Endothelial cell of umbilical vein (primary cell): Measurements from ENCODE around the gene CEP295NL. TPM values are rescaled to one million over a fixed set of nuclear protein-coding genes. Genes with fewer than 3 reads are reported as not detected.
A peak's percentile ranks its signal among the peaks of the same experiment; 100 is the strongest.

Source experiments
- BruUV-seq: library from RNA; stranded (reverse); fragments of 400-500 nt; replicated peaks from 2 replicates; lab custom pipeline; 2021; lab: Mats Ljungman, UMichigan
- CTCF ChIA-PET: fragments of 300-600, 350-600 bp; sonication (Branson Sonifier 250); formaldehyde crosslinking; loops from one replicate; lab custom pipeline; 2021; ENCODE audit warnings: antibody characterized with exemption, inconsistent platforms; lab: Charles Lee
- POLR2A ChIA-PET: fragments of 300-600, 350-600 bp; sonication (Branson Sonifier 250); formaldehyde crosslinking; loops from one replicate; lab custom pipeline; 2021; ENCODE audit warnings: antibody characterized with exemption, inconsistent platforms; lab: Charles Lee
- DNase-seq: peaks from one replicate; pipeline ENCODE4 v3.0.0-alpha.2; 2011; ENCODE audit warnings: low read depth, low spot score
- FAIRE-seq: peaks from 2 replicates; lab custom pipeline; 2011; peaks lifted over from hg19 to GRCh38; lab: Jason Lieb, UNC
- H2AFZ ChIP-seq: 2 replicates; pipeline ENCODE4 v1.6.0; 2012; ENCODE audit warnings: low read depth, low read length, control low read depth, inconsistent platforms
- H3K27ac ChIP-seq: 2 replicates; pipeline ENCODE4 v1.5.1; 2011; ENCODE audit warnings: low read depth, mild to moderate bottlenecking, control low read depth, low read length, moderate library complexity; ENCODE audit not compliant: insufficient read depth
- H3K27me3 ChIP-seq, 2 experiments: 2 replicates each; pipeline versions ENCODE4 v1.6.0 to v1.6.1; 2011; ENCODE audit warnings: low read length in 2 of 2, mixed read lengths in 1 of 2; ENCODE audit not compliant: control insufficient read depth in 2 of 2, insufficient read depth in 2 of 2
- H3K36me3 ChIP-seq, 2 experiments: 2 replicates in 1 of 2; 3 replicates in 1 of 2; pipeline ENCODE4 v1.5.1; 2011; ENCODE audit warnings: low read length in 2 of 2, mild to moderate bottlenecking in 1 of 2, moderate library complexity in 1 of 2; ENCODE audit not compliant: control insufficient read depth in 2 of 2, insufficient read depth in 2 of 2; ENCODE audit errors: extremely low read depth in 1 of 2
- H3K4me1 ChIP-seq: 3 replicates; pipeline ENCODE4 v1.5.1; 2011; ENCODE audit warnings: mild to moderate bottlenecking, low read length; ENCODE audit not compliant: control insufficient read depth, insufficient read depth; ENCODE audit errors: extremely low read depth
- H3K4me2 ChIP-seq: 2 replicates; pipeline ENCODE4 v1.6.1; 2011; ENCODE audit warnings: low read length, control low read depth, mixed read lengths; ENCODE audit not compliant: insufficient read depth
- H3K4me3 ChIP-seq, 3 experiments: fragments of 200-600 bp in 1 of 3; sonication (generic), shearing (Covaris generic) in 1 of 3; replicated peaks in 1 of 3; 2 replicates each; pipeline ENCODE4 v1.5.1; 2011 to 2016; ENCODE audit warnings: control low read depth in 3 of 3, low read length in 3 of 3, mild to moderate bottlenecking in 2 of 3, inconsistent platforms in 1 of 3, low read depth in 1 of 3, moderate library complexity in 1 of 3; ENCODE audit not compliant: insufficient read depth in 1 of 3
- H3K79me2 ChIP-seq: 2 replicates; pipeline ENCODE4 v1.6.0; 2012; ENCODE audit warnings: low read length, inconsistent platforms; ENCODE audit not compliant: control insufficient read depth, insufficient read depth
- H3K9ac ChIP-seq: replicated peaks from 2 replicates; pipeline ENCODE3; 2011; ENCODE audit warnings: low read length, control low read depth; ENCODE audit not compliant: insufficient read depth; ENCODE audit errors: extremely low read depth
- H3K9me1 ChIP-seq: replicated peaks from 3 replicates; pipeline ENCODE4 v1.6.0; 2011; ENCODE audit warnings: mild to moderate bottlenecking, low read length; ENCODE audit not compliant: control insufficient read depth, insufficient read depth; ENCODE audit errors: extremely low read depth
- H3K9me3 ChIP-seq: replicated peaks from 2 replicates; pipeline ENCODE4 v1.5.1; 2012; ENCODE audit warnings: low read length, inconsistent platforms; ENCODE audit not compliant: control insufficient read depth, insufficient read depth
- H4K20me1 ChIP-seq: replicated peaks from 2 replicates; pipeline ENCODE3; 2011; ENCODE audit warnings: mild to moderate bottlenecking, low read length; ENCODE audit not compliant: control insufficient read depth, insufficient read depth; ENCODE audit errors: extremely low read depth
- CTCF ChIP-seq, 2 donors: IDR thresholded peaks; 1 replicate in 1 of 2; 2 replicates in 1 of 2; pipeline ENCODE4 v1.5.1; 2011; ENCODE audit warnings: low read length in 2 of 2, mild to moderate bottlenecking in 2 of 2, moderate library complexity in 2 of 2, control low read depth in 1 of 2, inconsistent platforms in 1 of 2, low read depth in 1 of 2; ENCODE audit not compliant: insufficient read depth in 1 of 2; ENCODE audit errors: extremely low read depth in 1 of 2
- JUN ChIP-seq: IDR thresholded peaks from 2 replicates; pipeline ENCODE4 v1.6.1; 2011; ENCODE audit warnings: borderline replicate concordance, low read depth; ENCODE audit not compliant: insufficient read length, insufficient read depth
- MYC ChIP-seq: IDR thresholded peaks from one replicate; pipeline ENCODE4 v1.6.1; 2011; ENCODE audit warnings: mild to moderate bottlenecking, low read depth, low read length
- POLR2A ChIP-seq: IDR thresholded peaks from 2 replicates; pipeline ENCODE4 v1.6.1; 2012; ENCODE audit warnings: low read depth, mild to moderate bottlenecking, control low read depth, low read length
- POLR2AphosphoS5 ChIP-seq: IDR thresholded peaks from 2 replicates; pipeline ENCODE4 v1.6.1; 2012; ENCODE audit warnings: low read depth, mild to moderate bottlenecking, control low read depth, low read length, moderate library complexity; ENCODE audit not compliant: insufficient read depth
- dilution Hi-C: fragments of 300-500 bp; cut with MboI; formaldehyde crosslinking; loops from one replicate; pipeline ENCODE4 v1.15.0; 2019; ENCODE audit warnings: low sequenced_read_pairs; ENCODE audit not compliant: extremely low pct_ligation_motif_present
- intact Hi-C: fragments of 100-400 bp; cut with micrococcal nuclease; formaldehyde crosslinking; loops from one replicate; pipeline ENCODE4 v1.10.0; 2022
- polyA plus RNA-seq, 4 experiments: library from polyadenylated mRNA; depleted of rRNA in 3 of 4; stranded (reverse) in 3 of 4; unstranded in 1 of 4; fragments of >200 nt; gene quantifications; 2 replicates each; pipeline versions ENCODE4 v1.2.1 to v1.2.3, GENCODE V29; 2011 to 2012; ENCODE audit warnings: missing spikeins in 1 of 4
- total RNA-seq: library from RNA; stranded (reverse); gene quantifications from 2 replicates; pipeline ENCODE4 v1.2.3, GENCODE V29; 2021

The CEP295NL gene
- total and polyA plus RNA-seq, 2 donors (not counting 3 experiments of a cell fraction or from before 2014, with no cell fraction given), result 0.10 to 8.3 TPM

- H2AFZ ChIP-seq, result no peak overlapping the region
- FAIRE-seq, result peak; percentile 97
- CTCF ChIA-PET, result interaction anchor here (0.6 to 6.7 kb wide), 46 partner anchors 9 to 369 kb away, joined by 3 to 171 read pairs (median 5); partner anchors contain the start of genes ENGASE, TIMP2 and USP36
Observed at GRCh38 chr17:78865682-78866390, 37.2 kb downstream of the CEP295NL start.

More at GRCh38 chr17:78865682-78866390, 37.2 kb downstream of the CEP295NL start:
- Histone ChIP-seq H3K9me1 (no peaks in the 10 kb centered on the region), H3K4me1 (peaks cover 22% of the 10 kb centered on the region), H3K79me2 (no peaks in the 10 kb centered on the region), H3K36me3 (peaks cover 2 to 16% of the 10 kb centered on the region in 2 experiments), H4K20me1 (no peaks in the 10 kb centered on the region), H3K4me2 (peak overlapping the region; percentile 37), H3K27ac (no peak overlapping the region), H3K9me3 (no peaks in the 10 kb centered on the region), H3K9ac (no peak overlapping the region), H3K4me3 (no peak overlapping the region), H3K27me3 (no peaks in the 10 kb centered on the region)
- TF ChIP-seq POLR2A (no peak), CTCF (IDR thresholded peaks at IDR 0.05; ENCODE audit: extremely low read depth in 1 of 2, insufficient read depth in 1 of 2, low read depth in 1 of 2, low read length in 2 of 2) (peak; percentile 92 to 93), JUN (no peak), POLR2AphosphoS5 (peak; percentile 44), MYC (no peak)
- dilution Hi-C loops, result no loop called here
- intact Hi-C loops, result loop anchor here (1.0 kb wide), 3 partner anchors 7 to 105 kb away; no protein-coding TSS in a partner anchor
- POLR2A ChIA-PET, result no interaction called here
- BruUV-seq, result no TSS peak
- DNase-seq, result peak; percentile 89
